Measurements from ENCODE around the gene PDE11A.
A peak's percentile ranks its signal among the peaks of the same experiment; 100 is the strongest.

The PDE11A gene

DNA sequence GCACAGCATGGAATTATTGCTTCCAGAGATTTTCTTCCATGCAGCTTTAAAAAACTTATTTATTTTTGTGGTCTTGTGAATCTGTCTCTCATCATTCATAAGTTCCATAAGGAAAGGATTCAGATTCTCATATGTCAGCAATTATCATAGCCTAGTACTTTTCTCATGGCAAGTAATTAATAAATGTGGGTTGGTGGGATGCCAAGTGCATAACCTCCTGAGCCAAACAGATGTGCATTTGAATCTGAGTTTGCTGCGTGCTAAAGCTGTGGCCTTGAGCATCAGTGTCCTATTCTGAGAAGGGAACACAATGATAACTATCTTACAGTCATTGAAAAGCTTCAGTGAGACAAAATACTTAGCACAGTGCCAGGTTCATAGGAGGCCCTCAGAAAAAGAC is 331.9 kb downstream of the PDE11A start:
- peak; percentile 74 for DNase-seq (ENCODE audit: low read depth)
- TF ChIP-seq, protein P1, sequence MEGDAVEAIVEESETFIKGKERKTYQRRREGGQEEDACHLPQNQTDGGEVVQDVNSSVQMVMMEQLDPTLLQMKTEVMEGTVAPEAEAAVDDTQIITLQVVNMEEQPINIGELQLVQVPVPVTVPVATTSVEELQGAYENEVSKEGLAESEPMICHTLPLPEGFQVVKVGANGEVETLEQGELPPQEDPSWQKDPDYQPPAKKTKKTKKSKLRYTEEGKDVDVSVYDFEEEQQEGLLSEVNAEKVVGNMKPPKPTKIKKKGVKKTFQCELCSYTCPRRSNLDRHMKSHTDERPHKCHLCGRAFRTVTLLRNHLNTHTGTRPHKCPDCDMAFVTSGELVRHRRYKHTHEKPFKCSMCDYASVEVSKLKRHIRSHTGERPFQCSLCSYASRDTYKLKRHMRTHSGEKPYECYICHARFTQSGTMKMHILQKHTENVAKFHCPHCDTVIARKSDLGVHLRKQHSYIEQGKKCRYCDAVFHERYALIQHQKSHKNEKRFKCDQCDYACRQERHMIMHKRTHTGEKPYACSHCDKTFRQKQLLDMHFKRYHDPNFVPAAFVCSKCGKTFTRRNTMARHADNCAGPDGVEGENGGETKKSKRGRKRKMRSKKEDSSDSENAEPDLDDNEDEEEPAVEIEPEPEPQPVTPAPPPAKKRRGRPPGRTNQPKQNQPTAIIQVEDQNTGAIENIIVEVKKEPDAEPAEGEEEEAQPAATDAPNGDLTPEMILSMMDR (conservative IDR thresholded peaks at IDR 0.05; ENCODE audit: low read length): no peak

DNA sequence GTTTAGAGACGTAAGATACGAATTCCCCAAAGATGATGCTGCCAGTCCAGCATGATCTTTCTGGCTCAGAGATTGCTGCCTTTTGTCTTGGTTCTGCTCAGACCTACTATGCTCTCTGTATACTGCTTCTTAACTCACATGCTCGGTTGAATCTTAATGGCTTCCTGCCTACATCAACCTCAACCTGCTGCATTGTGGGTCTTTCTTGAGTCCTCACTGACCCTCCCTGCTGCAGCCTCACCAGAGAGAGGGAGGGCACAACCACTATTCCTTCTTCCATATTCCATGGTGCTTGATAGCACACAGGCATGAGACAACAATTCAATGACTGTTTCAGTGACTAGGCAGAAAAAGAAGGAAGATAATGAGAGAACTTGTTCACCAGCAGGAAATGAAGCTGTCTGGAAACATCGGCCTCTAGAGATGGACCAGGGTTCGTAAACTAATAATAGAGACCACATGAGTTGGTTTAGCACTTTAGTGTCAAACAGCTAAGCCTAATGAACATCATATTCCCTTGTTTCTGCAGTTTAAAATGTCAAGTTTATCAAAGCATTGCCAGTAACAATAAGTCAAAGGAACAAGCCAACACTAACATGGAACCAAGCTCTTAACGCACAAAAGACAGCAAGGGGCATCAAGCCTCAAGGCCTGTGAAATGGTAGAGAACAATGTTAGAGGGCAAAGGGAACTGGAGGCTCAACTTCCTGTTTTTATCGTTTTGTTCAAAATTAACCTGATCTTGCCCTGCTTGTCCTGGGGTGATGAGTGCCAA is 333.9 kb downstream of the PDE11A start:
- no peak overlapping the region for H3K4me3 ChIP-seq (ENCODE audit: low read length)
- DNase-seq (ENCODE audit: low read depth): no peak
- TF ChIP-seq, protein P1 (conservative IDR thresholded peaks at IDR 0.05; ENCODE audit: low read length): no peak

More for the DNA sequence above, 331.9 kb downstream of the PDE11A start:
- H3K4me3 ChIP-seq (ENCODE audit: low read length): no peak overlapping the region

DNA sequence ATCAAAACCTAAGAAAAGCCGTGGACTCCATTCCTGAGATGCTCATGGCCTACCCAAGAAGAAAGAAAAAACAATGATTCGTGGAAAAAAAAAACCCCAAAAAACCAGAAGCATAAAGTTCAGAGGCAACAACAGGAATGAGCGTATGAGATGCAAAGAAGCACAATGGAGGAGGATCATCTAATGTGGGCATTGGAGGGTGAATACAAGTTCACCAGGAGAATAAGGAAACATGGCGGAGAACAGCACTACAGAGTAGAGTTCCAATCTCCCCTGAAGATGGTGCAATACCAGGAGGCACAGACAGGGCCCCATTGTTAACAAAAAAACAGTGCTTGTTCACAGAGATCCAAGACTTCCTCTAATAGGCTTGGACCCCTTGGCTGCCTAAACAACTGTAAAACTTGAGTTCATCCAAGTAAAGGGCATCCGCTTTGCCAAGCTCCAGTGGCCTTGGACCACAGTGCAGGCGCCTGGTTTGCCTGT is 337.2 kb downstream of the PDE11A start:
- no peak for DNase-seq (ENCODE audit: low read depth)
- TF ChIP-seq, protein P1 (conservative IDR thresholded peaks at IDR 0.05; ENCODE audit: low read length): no peak
- H3K4me3 ChIP-seq (ENCODE audit: low read length): no peak overlapping the region

DNA sequence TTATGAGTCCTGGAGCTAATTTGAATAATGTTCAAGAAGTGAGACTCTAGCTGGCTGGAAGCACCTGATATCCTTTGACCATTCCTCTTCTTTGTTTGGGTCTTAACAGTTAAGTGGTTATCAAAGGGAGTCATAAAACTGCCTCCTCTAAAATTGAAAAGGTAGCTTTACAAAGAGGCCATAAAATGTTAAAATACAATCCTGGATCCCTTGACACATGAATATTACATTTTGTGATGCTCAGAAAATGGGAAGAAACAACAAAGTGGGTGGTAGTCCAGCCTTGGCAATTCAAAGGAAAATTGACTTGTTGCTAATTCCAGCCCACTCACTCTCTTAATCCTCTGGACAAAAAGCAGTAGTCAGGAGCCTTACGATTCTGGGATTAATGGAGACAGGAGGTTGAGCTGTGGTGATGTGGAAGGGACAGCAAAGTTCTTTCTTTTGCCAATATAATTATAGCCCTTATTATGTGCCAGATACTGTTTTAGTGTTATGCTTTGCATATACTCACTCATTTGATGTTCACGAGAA is 339.2 kb downstream of the PDE11A start:
- DNase-seq (ENCODE audit: low read depth): no peak
- no peak overlapping the region for H3K4me3 ChIP-seq (ENCODE audit: low read length)
- TF ChIP-seq, protein P1 (conservative IDR thresholded peaks at IDR 0.05; ENCODE audit: low read length): no peak

GRCh38 chr2:177731384-177731783 is 341.2 kb downstream of the PDE11A start:
- no peak for DNase-seq (ENCODE audit: low read depth)
- TF ChIP-seq, protein P1 (conservative IDR thresholded peaks at IDR 0.05; ENCODE audit: low read length): no peak
- H3K4me3 ChIP-seq (ENCODE audit: low read length): no peak overlapping the region

GRCh38 chr2:177730792-177731191 is 341.8 kb downstream of the PDE11A start:
- TF ChIP-seq, protein P1 (conservative IDR thresholded peaks at IDR 0.05; ENCODE audit: low read length): no peak
- no peak for DNase-seq (ENCODE audit: low read depth)

DNA sequence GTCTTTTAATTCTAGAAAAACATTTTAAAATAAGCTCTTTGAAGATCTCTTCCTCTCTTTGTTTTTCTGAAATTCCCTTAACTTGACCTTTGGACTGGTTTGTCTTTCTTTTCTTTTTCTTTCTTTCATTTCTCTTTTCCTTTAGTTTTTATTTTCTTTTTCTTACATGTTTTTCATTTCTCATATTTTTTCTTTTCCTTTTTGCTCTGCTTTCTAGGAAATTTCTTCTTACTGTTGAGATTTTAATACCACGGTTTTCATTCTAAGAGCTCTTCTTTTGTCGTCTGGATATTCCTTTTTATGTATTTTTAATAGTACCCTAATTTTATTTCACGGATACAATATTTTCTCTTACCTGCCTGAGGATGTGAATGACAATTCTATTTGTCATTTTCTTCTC is 342.2 kb downstream of the PDE11A start:
- H3K4me3 ChIP-seq (ENCODE audit: low read length): no peak overlapping the region
- TF ChIP-seq, protein P1 (conservative IDR thresholded peaks at IDR 0.05; ENCODE audit: low read length): no peak

More at GRCh38 chr2:177730792-177731191, 341.8 kb downstream of the PDE11A start:
- no peak overlapping the region for H3K4me3 ChIP-seq (ENCODE audit: low read length)

More for the DNA sequence above, 342.2 kb downstream of the PDE11A start:
- DNase-seq (ENCODE audit: low read depth): no peak

Data from AG10803 (cell line).